SU-DHL-6 (cell line): ENCODE measurements around the gene TCTN2.

ENCODE experiments used
- H2AFZ ChIP-seq: fragments of 200-600 bp; sonication (generic); 2 replicates; pipeline ENCODE4 v1.6.1; 2014; ENCODE audit warnings: low read depth, mild to moderate bottlenecking, moderate library complexity, mixed read lengths, antibody characterized with exemption, low read length; ENCODE audit not compliant: severe bottlenecking
- H3F3A ChIP-seq: fragments of 200-600 bp; shearing (Covaris generic); 2 replicates; pipeline ENCODE4 v1.6.0; 2016; ENCODE audit warnings: antibody characterized with exemption, mild to moderate bottlenecking; ENCODE audit not compliant: insufficient read depth
- H3K27ac ChIP-seq: fragments of 200-600 bp; sonication (generic); 2 replicates; pipeline ENCODE4 v1.5.1; 2016; ENCODE audit warnings: low read depth, mild to moderate bottlenecking, low read length, moderate library complexity, mixed read lengths
- H3K27me3 ChIP-seq: fragments of 200-600 bp; sonication (generic), shearing (Covaris generic); 2 replicates; pipeline ENCODE4 v1.6.0; 2014; ENCODE audit warnings: mild to moderate bottlenecking, low read length
- H3K36me3 ChIP-seq: fragments of 200-600 bp; sonication (generic); 2 replicates; pipeline ENCODE4 v1.6.1; 2014; ENCODE audit warnings: mild to moderate bottlenecking, low read length, mixed read lengths
- H3K4me2 ChIP-seq: fragments of 300-600, 200-600 bp; shearing (Covaris generic), sonication (generic); 2 replicates; pipeline ENCODE4 v1.6.0; 2014; ENCODE audit warnings: low read length, low read depth, mild to moderate bottlenecking; ENCODE audit not compliant: poor library complexity, severe bottlenecking
- H3K4me3 ChIP-seq: fragments of 200-600 bp; sonication (generic); 2 replicates; pipeline ENCODE4 v1.5.1; 2014; ENCODE audit warnings: antibody characterized with exemption, low read length, mild to moderate bottlenecking, mixed read lengths; ENCODE audit not compliant: insufficient read depth, poor library complexity, severe bottlenecking
- H3K79me2 ChIP-seq: fragments of 200-600 bp; sonication (generic); 2 replicates; pipeline ENCODE4 v1.6.1; 2014; ENCODE audit warnings: mild to moderate bottlenecking, low read length, moderate library complexity; ENCODE audit not compliant: insufficient read depth
- H3K9ac ChIP-seq: fragments of 200-600 bp; sonication (generic); 2 replicates; pipeline ENCODE4 v1.7.0; 2014; ENCODE audit warnings: mild to moderate bottlenecking, low read length
- H3K9me2 ChIP-seq: fragments of 200-600 bp; sonication (generic); replicated peaks from 2 replicates; pipeline ENCODE4 v1.6.1; 2014; ENCODE audit warnings: low read length; ENCODE audit not compliant: insufficient read depth
- H3K9me3 ChIP-seq: fragments of 200-600 bp; sonication (generic); 2 replicates; pipeline ENCODE4 v1.6.1; 2014; ENCODE audit warnings: low read length, mixed read lengths; ENCODE audit not compliant: insufficient read depth
- H4K20me1 ChIP-seq: fragments of 200-600 bp; sonication (generic); 2 replicates; pipeline ENCODE4 v1.6.1; 2014; ENCODE audit warnings: low read depth, mild to moderate bottlenecking, antibody characterized with exemption, low read length, moderate library complexity, mixed read lengths
- CTCF ChIP-seq: fragments of 200-600 bp; sonication (generic); IDR thresholded peaks from one replicate; pipeline ENCODE4 v1.5.1; 2017; ENCODE audit warnings: antibody characterized with exemption, mild to moderate bottlenecking, low read length, moderate library complexity; ENCODE audit not compliant: insufficient read depth, poor library complexity, severe bottlenecking
- EZH2phosphoT487 ChIP-seq: fragments of 200-600 bp; sonication (generic), shearing (Covaris generic); conservative IDR thresholded peaks from 2 replicates; pipeline ENCODE4 v1.6.1; 2018; ENCODE audit warnings: mild to moderate bottlenecking, antibody characterized with exemption, low read length, moderate library complexity, mixed read lengths

The TCTN2 gene

GRCh38 chr12:123723011-123723410 is 52.1 kb downstream of the TCTN2 start:
- Histone ChIP-seq H3K36me3 (peaks cover 13% of the 10 kb centered on the region; the same call in 1 of the 2 replicates), H3K4me2 (no peak overlapping the region)

GRCh38 chr12:123723765-123724164 is 52.9 kb downstream of the TCTN2 start:
- H3K4me2 ChIP-seq, result no peak overlapping the region
- H3K9ac ChIP-seq, result no peak overlapping the region
- H4K20me1 ChIP-seq, result no peaks in the 10 kb centered on the region; the same call in 1 of the 2 replicates
- H3K27ac ChIP-seq, result no peak overlapping the region
- H3K27me3 ChIP-seq, result no peaks in the 10 kb centered on the region
- no peaks in the 10 kb centered on the region for H3K9me3 ChIP-seq
- no peak overlapping the region for H3K4me3 ChIP-seq
- no peaks in the 10 kb centered on the region for H3F3A ChIP-seq
- H3K36me3 ChIP-seq, result peaks cover 9% of the 10 kb centered on the region; the same call in 1 of the 2 replicates
- no peaks in the 10 kb centered on the region for H3K9me2 ChIP-seq
- no peak overlapping the region for H2AFZ ChIP-seq
- TF ChIP-seq CTCF (no peak), EZH2phosphoT487 (no peak)
- H3K79me2 ChIP-seq, result no peaks in the 10 kb centered on the region; the same call in 1 of the 2 replicates

More at GRCh38 chr12:123723011-123723410, 52.1 kb downstream of the TCTN2 start:
- H2AFZ ChIP-seq, result no peak overlapping the region
- H3K9me2 ChIP-seq, result no peaks in the 10 kb centered on the region
- H3F3A ChIP-seq, result no peaks in the 10 kb centered on the region
- H4K20me1 ChIP-seq, result no peaks in the 10 kb centered on the region; the same call in 1 of the 2 replicates
- H3K27ac ChIP-seq, result no peak overlapping the region
- H3K27me3 ChIP-seq, result no peaks in the 10 kb centered on the region
- H3K4me3 ChIP-seq, result no peak overlapping the region
- H3K9ac ChIP-seq, result no peak overlapping the region
- no peaks in the 10 kb centered on the region for H3K9me3 ChIP-seq
- H3K79me2 ChIP-seq, result no peaks in the 10 kb centered on the region; the same call in 1 of the 2 replicates
- no peak for TF ChIP-seq CTCF
- no peak for TF ChIP-seq EZH2phosphoT487

GRCh38 chr12:123726244-123726643 is 55.3 kb downstream of the TCTN2 start:
- H3K79me2 ChIP-seq, result no peaks in the 10 kb centered on the region; the same call in 1 of the 2 replicates
- peaks cover 18% of the 10 kb centered on the region; the same call in 1 of the 2 replicates for H3K36me3 ChIP-seq
- no peaks in the 10 kb centered on the region for H3K27me3 ChIP-seq
- no peak overlapping the region for H3K27ac ChIP-seq
- H3K9me3 ChIP-seq, result no peaks in the 10 kb centered on the region
- no peak overlapping the region for H3K4me3 ChIP-seq
- H3K9me2 ChIP-seq, result no peaks in the 10 kb centered on the region
- no peaks in the 10 kb centered on the region for H3F3A ChIP-seq
- no peak overlapping the region for H3K4me2 ChIP-seq
- no peak overlapping the region for H3K9ac ChIP-seq
- no peak overlapping the region for H2AFZ ChIP-seq
- no peak for TF ChIP-seq EZH2phosphoT487
- no peak for TF ChIP-seq CTCF
- no peaks in the 10 kb centered on the region; the same call in 1 of the 2 replicates for H4K20me1 ChIP-seq
